A673 (cell line): ENCODE data around the gene PBRM1. TPM values are rescaled to one million over a fixed set of nuclear protein-coding genes. Genes with fewer than 3 reads are reported as not detected.
A peak's percentile ranks its signal among the peaks of the same experiment; 100 is the strongest.

Experiments
- BruUV-seq: library from RNA; stranded (reverse); fragments of 400-500 nt; replicated peaks from 2 replicates; lab custom pipeline; 2021; lab: Mats Ljungman, UMichigan
- CTCF ChIA-PET: fragments of 300-600 bp; sonication (Branson Sonifier 250); formaldehyde crosslinking; loops from one replicate; lab custom pipeline; 2022; ENCODE audit warnings: antibody characterized with exemption; lab: Charles Lee
- POLR2A ChIA-PET: fragments of 300-600 bp; sonication (Branson Sonifier 250); formaldehyde crosslinking; loops from one replicate; lab custom pipeline; 2022; ENCODE audit warnings: antibody characterized with exemption; ENCODE audit not compliant: low non-redundant PET; lab: Charles Lee
- DNase-seq: peaks from one replicate; pipeline ENCODE4 v3.0.0-alpha.2; 2015; ENCODE audit warnings: low spot score
- H3K27ac ChIP-seq: fragments of 200-600 bp; sonication (generic); 2 replicates; pipeline ENCODE4 v1.5.1; 2016; ENCODE audit warnings: mixed run types, low read depth, mild to moderate bottlenecking, mixed read lengths, antibody characterized with exemption, low read length; ENCODE audit not compliant: poor library complexity, severe bottlenecking
- H3K27me3 ChIP-seq: fragments of 200-600 bp; sonication (generic); replicated peaks from 2 replicates; pipeline ENCODE4 v1.6.1; 2017; ENCODE audit warnings: mixed run types, low read depth, mild to moderate bottlenecking, mixed read lengths, antibody characterized with exemption, low read length; ENCODE audit not compliant: insufficient read depth, poor library complexity
- H3K36me3 ChIP-seq: fragments of 200-600 bp; sonication (generic); 2 replicates; pipeline ENCODE4 v1.6.1; 2016; ENCODE audit warnings: mixed run types, mild to moderate bottlenecking, mixed read lengths, antibody characterized with exemption, low read length; ENCODE audit not compliant: insufficient read depth, poor library complexity, severe bottlenecking
- H3K4me1 ChIP-seq: fragments of 200-600 bp; sonication (generic); 2 replicates; pipeline ENCODE4 v1.6.1; 2017; ENCODE audit warnings: mixed run types, mild to moderate bottlenecking, mixed read lengths, antibody characterized with exemption, low read length; ENCODE audit not compliant: insufficient read depth, poor library complexity, severe bottlenecking
- H3K4me3 ChIP-seq: fragments of 200-600 bp; sonication (generic); 2 replicates; pipeline ENCODE4 v1.5.1; 2016; ENCODE audit warnings: low read depth, mixed run types, mild to moderate bottlenecking, mixed read lengths, low read length; ENCODE audit not compliant: poor library complexity, severe bottlenecking
- H3K9me3 ChIP-seq: fragments of 200-600 bp; sonication (generic); 2 replicates; pipeline ENCODE4 v1.6.1; 2016; ENCODE audit warnings: mixed run types, low read depth, mild to moderate bottlenecking, mixed read lengths, antibody characterized with exemption, low read length; ENCODE audit not compliant: poor library complexity, severe bottlenecking
- EZH2 ChIP-seq: fragments of 200-600 bp; sonication (generic); IDR thresholded peaks from 2 replicates; pipeline ENCODE4 v1.6.1; 2017; ENCODE audit warnings: borderline replicate concordance, low read depth, mild to moderate bottlenecking, mixed read lengths, antibody characterized with exemption, low read length; ENCODE audit not compliant: poor library complexity, severe bottlenecking
- intact Hi-C: fragments of 100-400 bp; cut with micrococcal nuclease; formaldehyde crosslinking; loops from one replicate; pipeline ENCODE4 v1.10.0; 2022; ENCODE audit not compliant: unreplicated experiment
- total RNA-seq: library from RNA; stranded (reverse); gene quantifications from 2 replicates; pipeline ENCODE4 v1.2.3, GENCODE V29; 2021
- TF ChIP-seq, protein P1 (sequence below): fragments of 300-800, 200-600 bp; sonication (generic); conservative IDR thresholded peaks from 2 replicates; pipeline ENCODE4 v1.5.1; 2017; ENCODE audit warnings: low read depth, mild to moderate bottlenecking, antibody characterized with exemption, low read length, moderate library complexity, mixed read lengths

PBRM1 gene
- total RNA-seq, 1 experiment from 2014 or later: 65.0 TPM

GRCh38 chr3:52609316-52609815 lies 76.3 kb downstream of the PBRM1 start:
- no peak for DNase-seq
- ChIA-PET CTCF (no interaction called here), POLR2A (no interaction called here)
- Histone ChIP-seq H3K36me3 (no peaks in the 10 kb centered on the region), H3K27me3 (no peaks in the 10 kb centered on the region), H3K4me1 (no peaks in the 10 kb centered on the region), H3K4me3 (no peak overlapping the region), H3K27ac (no peak overlapping the region), H3K9me3 (no peaks in the 10 kb centered on the region)
- TSS peak; percentile 46 for BruUV-seq
- intact Hi-C loops: no loop called here
- no peak for TF ChIP-seq EZH2
- TF ChIP-seq, protein P1, sequence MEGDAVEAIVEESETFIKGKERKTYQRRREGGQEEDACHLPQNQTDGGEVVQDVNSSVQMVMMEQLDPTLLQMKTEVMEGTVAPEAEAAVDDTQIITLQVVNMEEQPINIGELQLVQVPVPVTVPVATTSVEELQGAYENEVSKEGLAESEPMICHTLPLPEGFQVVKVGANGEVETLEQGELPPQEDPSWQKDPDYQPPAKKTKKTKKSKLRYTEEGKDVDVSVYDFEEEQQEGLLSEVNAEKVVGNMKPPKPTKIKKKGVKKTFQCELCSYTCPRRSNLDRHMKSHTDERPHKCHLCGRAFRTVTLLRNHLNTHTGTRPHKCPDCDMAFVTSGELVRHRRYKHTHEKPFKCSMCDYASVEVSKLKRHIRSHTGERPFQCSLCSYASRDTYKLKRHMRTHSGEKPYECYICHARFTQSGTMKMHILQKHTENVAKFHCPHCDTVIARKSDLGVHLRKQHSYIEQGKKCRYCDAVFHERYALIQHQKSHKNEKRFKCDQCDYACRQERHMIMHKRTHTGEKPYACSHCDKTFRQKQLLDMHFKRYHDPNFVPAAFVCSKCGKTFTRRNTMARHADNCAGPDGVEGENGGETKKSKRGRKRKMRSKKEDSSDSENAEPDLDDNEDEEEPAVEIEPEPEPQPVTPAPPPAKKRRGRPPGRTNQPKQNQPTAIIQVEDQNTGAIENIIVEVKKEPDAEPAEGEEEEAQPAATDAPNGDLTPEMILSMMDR: no peak

GRCh38 chr3:52608337-52608736 lies 77.4 kb downstream of the PBRM1 start:
- TF ChIP-seq EZH2: no peak
- TF ChIP-seq, protein P1: no peak
- intact Hi-C loops: no loop called here
- Histone ChIP-seq H3K27me3 (no peaks in the 10 kb centered on the region), H3K9me3 (no peaks in the 10 kb centered on the region), H3K4me3 (no peak overlapping the region), H3K27ac (no peak overlapping the region), H3K4me1 (no peaks in the 10 kb centered on the region), H3K36me3 (no peaks in the 10 kb centered on the region)
- ChIA-PET POLR2A (no interaction called here), CTCF (no interaction called here)
- no peak for DNase-seq
- BruUV-seq: no TSS peak

GRCh38 chr3:52606373-52607085 lies 79.2 kb downstream of the PBRM1 start:
- TF ChIP-seq, protein P1: no peak
- TF ChIP-seq EZH2: no peak
- H3K9me3 ChIP-seq: no peaks in the 10 kb centered on the region
- ChIA-PET CTCF (no interaction called here), POLR2A (no interaction called here)
- intact Hi-C loops: no loop called here
- no peaks in the 10 kb centered on the region for H3K4me1 ChIP-seq
- H3K27me3 ChIP-seq: no peaks in the 10 kb centered on the region
- DNase-seq: no peak
- no TSS peak for BruUV-seq
- peaks cover 11% of the 10 kb centered on the region for H3K36me3 ChIP-seq
- no peak overlapping the region for H3K4me3 ChIP-seq
- no peak overlapping the region for H3K27ac ChIP-seq
